HEK293 (cell line): ENCODE results near the gene SPTBN5.

Source experiments
- EGR2 ChIP-seq: fragments of 450-650 bp; formaldehyde crosslinking; IDR thresholded peaks from 2 replicates; pipeline ENCODE4 v1.5.1; 2016; ENCODE audit warnings: low read depth, missing biosample characterization, missing genetic modification characterization
- KLF1 ChIP-seq: fragments of 450-650 bp; formaldehyde crosslinking; IDR thresholded peaks from 2 replicates; pipeline ENCODE4 v1.5.1; 2016; ENCODE audit warnings: missing biosample characterization, missing genetic modification characterization
- KLF17 ChIP-seq: fragments of 450-650 bp; formaldehyde crosslinking; IDR thresholded peaks from 2 replicates; pipeline ENCODE4 v1.5.1; 2016; ENCODE audit warnings: missing biosample characterization, missing genetic modification characterization
- KLF9 ChIP-seq: fragments of 450-650 bp; formaldehyde crosslinking; IDR thresholded peaks from 2 replicates; pipeline ENCODE4 v1.5.1; 2016; ENCODE audit warnings: missing biosample characterization, missing genetic modification characterization, low read depth
- OVOL3 ChIP-seq: fragments of 450-650 bp; formaldehyde crosslinking; IDR thresholded peaks from 2 replicates; pipeline ENCODE4 v1.5.1; 2016; ENCODE audit warnings: missing biosample characterization, missing genetic modification characterization
- PRDM6 ChIP-seq: fragments of 450-650 bp; formaldehyde crosslinking; IDR thresholded peaks from 2 replicates; pipeline ENCODE4 v1.5.1; 2017; ENCODE audit warnings: missing biosample characterization, missing genetic modification characterization
- REPIN1 ChIP-seq: fragments of 450-650 bp; formaldehyde crosslinking; IDR thresholded peaks from 2 replicates; pipeline ENCODE4 v1.5.1; 2017; ENCODE audit warnings: missing biosample characterization, missing genetic modification characterization, low read depth
- SETDB1 ChIP-seq: IDR thresholded peaks from one replicate; pipeline ENCODE4 v1.6.1; 2017; ENCODE audit warnings: mild to moderate bottlenecking, low read length, moderate library complexity, mixed read lengths; ENCODE audit not compliant: insufficient read length
- SP3 ChIP-seq: fragments of 450-650 bp; formaldehyde crosslinking; IDR thresholded peaks from 2 replicates; pipeline ENCODE4 v1.5.1; 2016; ENCODE audit warnings: missing biosample characterization, missing genetic modification characterization
- YY2 ChIP-seq: fragments of 450-650 bp; formaldehyde crosslinking; IDR thresholded peaks from 2 replicates; pipeline ENCODE4 v1.5.1; 2016; ENCODE audit warnings: missing biosample characterization, missing genetic modification characterization
- ZBTB20 ChIP-seq: fragments of 450-650 bp; formaldehyde crosslinking; IDR thresholded peaks from 2 replicates; pipeline ENCODE4 v1.5.1; 2016; ENCODE audit warnings: missing biosample characterization, missing genetic modification characterization
- ZBTB6 ChIP-seq: fragments of 450-650 bp; formaldehyde crosslinking; IDR thresholded peaks from 2 replicates; pipeline ENCODE4 v1.5.1; 2017; ENCODE audit warnings: missing biosample characterization, missing genetic modification characterization
- ZNF148 ChIP-seq: fragments of 450-650 bp; formaldehyde crosslinking; IDR thresholded peaks from 2 replicates; pipeline ENCODE4 v1.5.0; 2017; ENCODE audit warnings: missing biosample characterization, missing genetic modification characterization, borderline replicate concordance
- ZNF175 ChIP-seq: fragments of 450-650 bp; formaldehyde crosslinking; IDR thresholded peaks from 2 replicates; pipeline ENCODE4 v1.5.1; 2016; ENCODE audit warnings: missing biosample characterization, missing genetic modification characterization
- ZNF2 ChIP-seq: fragments of 450-650 bp; formaldehyde crosslinking; IDR thresholded peaks from 2 replicates; pipeline ENCODE4 v1.5.1; 2016; ENCODE audit warnings: missing biosample characterization, missing genetic modification characterization
- ZNF23 ChIP-seq: fragments of 450-650 bp; formaldehyde crosslinking; IDR thresholded peaks from 2 replicates; pipeline ENCODE4 v1.5.1; 2016; ENCODE audit warnings: missing biosample characterization, missing genetic modification characterization, borderline replicate concordance
- ZNF280C ChIP-seq: fragments of 450-650 bp; formaldehyde crosslinking; IDR thresholded peaks from 2 replicates; pipeline ENCODE4 v1.5.1; 2016; ENCODE audit warnings: missing biosample characterization, missing genetic modification characterization
- ZNF488 ChIP-seq: fragments of 450-650 bp; formaldehyde crosslinking; IDR thresholded peaks from 2 replicates; pipeline ENCODE4 v1.5.1; 2016; ENCODE audit warnings: missing biosample characterization, missing genetic modification characterization
- ZNF501 ChIP-seq: fragments of 450-650 bp; formaldehyde crosslinking; IDR thresholded peaks from 2 replicates; pipeline ENCODE4 v1.5.1; 2016; ENCODE audit warnings: missing biosample characterization, missing genetic modification characterization
- ZNF544 ChIP-seq: fragments of 450-650 bp; formaldehyde crosslinking; IDR thresholded peaks from 2 replicates; pipeline ENCODE4 v1.5.0; 2017; ENCODE audit warnings: missing biosample characterization, missing genetic modification characterization
- ZNF561 ChIP-seq: fragments of 450-650 bp; IDR thresholded peaks from 2 replicates; pipeline ENCODE4 v1.5.1; 2018; ENCODE audit warnings: missing biosample characterization, missing genetic modification characterization, borderline replicate concordance
- ZNF571 ChIP-seq: fragments of 450-650 bp; formaldehyde crosslinking; IDR thresholded peaks from 2 replicates; pipeline ENCODE4 v1.5.0; 2017; ENCODE audit warnings: missing biosample characterization, missing genetic modification characterization
- ZNF600 ChIP-seq: fragments of 450-650 bp; formaldehyde crosslinking; IDR thresholded peaks from 2 replicates; pipeline ENCODE4 v1.5.1; 2016; ENCODE audit warnings: missing biosample characterization, missing genetic modification characterization
- ZNF704 ChIP-seq: fragments of 450-650 bp; formaldehyde crosslinking; IDR thresholded peaks from 2 replicates; pipeline ENCODE4 v1.5.1; 2016; ENCODE audit warnings: missing biosample characterization, missing genetic modification characterization
- ZNF776 ChIP-seq: fragments of 450-650 bp; formaldehyde crosslinking; IDR thresholded peaks from 2 replicates; pipeline ENCODE4 v1.5.0; 2017; ENCODE audit warnings: missing biosample characterization, missing genetic modification characterization, borderline replicate concordance
- ZSCAN30 ChIP-seq: fragments of 450-650 bp; IDR thresholded peaks from 2 replicates; pipeline ENCODE4 v1.5.1; 2018; ENCODE audit warnings: missing biosample characterization, mild to moderate bottlenecking, missing genetic modification characterization, moderate library complexity

SPTBN5 gene

GRCh38 chr15:41827290-41827879 lies 66.5 kb downstream of the SPTBN5 start (continued):
- no peak for TF ChIP-seq ZNF488
- TF ChIP-seq ZNF23 (tag by site-specific recombination), result no peak
- TF ChIP-seq REPIN1 (tag by site-specific recombination), result no peak
- TF ChIP-seq SP3 (tag by site-specific recombination), result peak; percentile 53; the same call in 1 of the 2 replicates
- TF ChIP-seq ZNF571, result no peak
- no peak for TF ChIP-seq ZNF561 (tag by site-specific recombination)
- TF ChIP-seq YY2 (tag by site-specific recombination), result no peak
- TF ChIP-seq ZNF544 (tag by site-specific recombination), result no peak
- 0 out of 2 replicates have a peak, but pooled peaks have one; percentile 8 for TF ChIP-seq ZNF600 (tag by site-specific recombination)
- peak; percentile 76 for TF ChIP-seq KLF1 (tag by site-specific recombination)
- no peak for TF ChIP-seq OVOL3 (tag by site-specific recombination)
- TF ChIP-seq ZSCAN30 (tag by site-specific recombination), result no peak
- no peak for TF ChIP-seq ZNF148 (tag by site-specific recombination)
- no peak for TF ChIP-seq PRDM6 (tag by site-specific recombination)
- no peak for TF ChIP-seq KLF9 (tag by site-specific recombination)
- TF ChIP-seq EGR2 (tag by site-specific recombination), result peak; percentile 82
- no peak for TF ChIP-seq ZNF280C (tag by site-specific recombination)
- TF ChIP-seq ZNF175 (tag by site-specific recombination), result no peak
- no peak for TF ChIP-seq KLF17 (tag by site-specific recombination)
- TF ChIP-seq ZNF704 (tag by site-specific recombination), result no peak
- TF ChIP-seq ZBTB20 (tag by site-specific recombination), result 0 out of 2 replicates have a peak, but pooled peaks have one; percentile 21
- no peak for TF ChIP-seq ZNF2 (tag by site-specific recombination)
- no peak for TF ChIP-seq SETDB1
- TF ChIP-seq ZNF501 (tag by site-specific recombination), result no peak
- TF ChIP-seq ZBTB6 (tag by site-specific recombination), result peak; percentile 85
- no peak for TF ChIP-seq ZNF776 (tag by site-specific recombination)
